ENCODE data around the gene ZNF579. TPM values are rescaled to one million over a fixed set of nuclear protein-coding genes. Genes with fewer than 3 reads are reported as not detected.

ZNF579 gene
- polyA plus RNA-seq, 2 of the 4 experiments (the other 2 are of a cell fraction), result 6.5 to 16.2 TPM

DNA sequence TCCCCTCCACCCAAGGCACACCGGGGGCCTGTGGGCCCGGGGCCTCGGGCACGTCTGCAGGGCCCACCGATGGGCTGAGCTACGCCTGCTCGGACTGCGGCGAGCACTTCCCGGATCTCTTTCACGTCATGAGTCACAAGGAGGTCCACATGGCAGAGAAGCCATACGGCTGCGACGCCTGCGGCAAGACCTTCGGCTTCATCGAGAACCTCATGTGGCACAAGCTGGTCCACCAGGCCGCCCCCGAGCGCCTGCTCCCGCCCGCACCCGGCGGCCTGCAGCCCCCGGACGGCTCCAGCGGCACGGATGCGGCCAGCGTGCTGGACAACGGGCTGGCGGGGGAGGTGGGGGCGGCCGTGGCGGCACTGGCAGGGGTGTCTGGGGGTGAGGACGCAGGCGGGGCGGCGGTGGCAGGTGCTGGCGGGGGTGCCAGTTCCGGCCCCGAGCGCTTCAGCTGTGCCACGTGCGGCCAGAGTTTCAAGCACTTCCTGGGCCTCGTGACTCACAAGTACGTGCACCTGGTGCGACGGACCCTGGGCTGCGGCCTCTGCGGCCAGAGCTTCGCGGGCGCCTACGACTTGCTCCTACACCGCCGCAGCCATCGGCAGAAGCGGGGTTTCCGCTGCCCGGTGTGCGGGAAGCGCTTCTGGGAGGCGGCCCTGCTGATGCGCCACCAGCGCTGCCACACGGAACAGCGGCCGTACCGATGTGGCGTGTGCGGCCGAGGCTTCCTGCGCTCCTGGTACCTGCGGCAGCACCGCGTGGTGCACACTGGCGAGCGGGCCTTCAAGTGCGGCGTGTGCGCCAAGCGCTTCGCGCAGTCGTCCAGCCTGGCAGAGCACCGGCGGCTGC is 35.1 kb upstream of the ZNF579 start:
- TF ChIP-seq MAZ (IDR thresholded peaks at IDR 0.05; ENCODE audit: borderline replicate concordance, low read depth, low read length) (no peak), NR3C1 (IDR thresholded peaks at IDR 0.05) (no peak), POLR2A (IDR thresholded peaks at IDR 0.05; ENCODE audit: low read length) (no peak), SREBF2 (IDR thresholded peaks at IDR 0.05) (no peak), SMC3 (IDR thresholded peaks at IDR 0.05) (no peak), ESRRA (IDR thresholded peaks at IDR 0.05; ENCODE audit: borderline replicate concordance, low read length) (no peak), NFE2L2 (conservative IDR thresholded peaks at IDR 0.05; ENCODE audit: low read length) (no peak), MAFK (IDR thresholded peaks at IDR 0.05; ENCODE audit: partially characterized antibody) (no peak), HDAC2 (IDR thresholded peaks at IDR 0.05) (no peak), TP53 (CRISPR knock-in tag; IDR thresholded peaks at IDR 0.05) (no peak), FOXS1 (CRISPR knock-in tag; IDR thresholded peaks at IDR 0.05) (no peak), JUNB (IDR thresholded peaks at IDR 0.05) (no peak)
- TF ChIP-seq, protein P1, sequence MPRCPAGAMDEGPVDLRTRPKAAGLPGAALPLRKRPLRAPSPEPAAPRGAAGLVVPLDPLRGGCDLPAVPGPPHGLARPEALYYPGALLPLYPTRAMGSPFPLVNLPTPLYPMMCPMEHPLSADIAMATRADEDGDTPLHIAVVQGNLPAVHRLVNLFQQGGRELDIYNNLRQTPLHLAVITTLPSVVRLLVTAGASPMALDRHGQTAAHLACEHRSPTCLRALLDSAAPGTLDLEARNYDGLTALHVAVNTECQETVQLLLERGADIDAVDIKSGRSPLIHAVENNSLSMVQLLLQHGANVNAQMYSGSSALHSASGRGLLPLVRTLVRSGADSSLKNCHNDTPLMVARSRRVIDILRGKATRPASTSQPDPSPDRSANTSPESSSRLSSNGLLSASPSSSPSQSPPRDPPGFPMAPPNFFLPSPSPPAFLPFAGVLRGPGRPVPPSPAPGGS (IDR thresholded peaks at IDR 0.05), result no peak
- TF ChIP-seq, protein P2, sequence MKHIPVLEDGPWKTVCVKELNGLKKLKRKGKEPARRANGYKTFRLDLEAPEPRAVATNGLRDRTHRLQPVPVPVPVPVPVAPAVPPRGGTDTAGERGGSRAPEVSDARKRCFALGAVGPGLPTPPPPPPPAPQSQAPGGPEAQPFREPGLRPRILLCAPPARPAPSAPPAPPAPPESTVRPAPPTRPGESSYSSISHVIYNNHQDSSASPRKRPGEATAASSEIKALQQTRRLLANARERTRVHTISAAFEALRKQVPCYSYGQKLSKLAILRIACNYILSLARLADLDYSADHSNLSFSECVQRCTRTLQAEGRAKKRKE (CRISPR knock-in tag; IDR thresholded peaks at IDR 0.05; ENCODE audit: low read depth), result no peak
- POLR2A ChIA-PET, result no interaction called here
- Histone ChIP-seq H3K27ac (no peak overlapping the region), H3K4me1 (no peaks in the 10 kb centered on the region), H3K9me3 (no peaks in the 10 kb centered on the region), H3K4me2 (no peak overlapping the region), H3K4me3 (no peak overlapping the region)
- DNase-seq (ENCODE audit: low read depth in 1 of 2, low spot score in 1 of 2) (no peak), FAIRE-seq (no peak), ATAC-seq (no peak)
- 97% methylated on average over 76 of the region's 88 CpGs for WGBS (ENCODE audit: missing lambda C conversion rate)
- CTCF ChIA-PET, result interaction anchor here (1.1 to 24.9 kb wide), 6 partner anchors 9 to 148 kb away, joined by 3 to 363 read pairs (median 5); no protein-coding TSS in a partner anchor

- WGBS (ENCODE audit: missing lambda C conversion rate), result 95% methylated on average over 83 of the region's 98 CpGs
- Histone ChIP-seq H3K4me1 (no peaks in the 10 kb centered on the region), H3K4me3 (no peak overlapping the region), H3K27ac (no peak overlapping the region), H3K9me3 (no peaks in the 10 kb centered on the region), H3K4me2 (no peak overlapping the region)
- CTCF ChIA-PET, result interaction anchor here (1.1 to 24.9 kb wide), 6 partner anchors 8 to 147 kb away, joined by 3 to 363 read pairs (median 5); no protein-coding TSS in a partner anchor
- ATAC-seq (no peak), DNase-seq (ENCODE audit: low read depth in 1 of 2, low spot score in 1 of 2) (no peak), FAIRE-seq (no peak)
- POLR2A ChIA-PET, result no interaction called here
- TF ChIP-seq EHMT2 (IDR thresholded peaks at IDR 0.05; ENCODE audit: low read depth), result no peak
- TF ChIP-seq, protein P3, sequence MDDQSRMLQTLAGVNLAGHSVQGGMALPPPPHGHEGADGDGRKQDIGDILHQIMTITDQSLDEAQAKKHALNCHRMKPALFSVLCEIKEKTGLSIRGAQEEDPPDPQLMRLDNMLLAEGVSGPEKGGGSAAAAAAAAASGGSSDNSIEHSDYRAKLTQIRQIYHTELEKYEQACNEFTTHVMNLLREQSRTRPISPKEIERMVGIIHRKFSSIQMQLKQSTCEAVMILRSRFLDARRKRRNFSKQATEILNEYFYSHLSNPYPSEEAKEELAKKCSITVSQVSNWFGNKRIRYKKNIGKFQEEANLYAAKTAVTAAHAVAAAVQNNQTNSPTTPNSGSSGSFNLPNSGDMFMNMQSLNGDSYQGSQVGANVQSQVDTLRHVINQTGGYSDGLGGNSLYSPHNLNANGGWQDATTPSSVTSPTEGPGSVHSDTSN (IDR thresholded peaks at IDR 0.05), result no peak
- TF ChIP-seq BHLHE40 (IDR thresholded peaks at IDR 0.05; ENCODE audit: low read depth, low read length), result no peak
- TF ChIP-seq JUNB (IDR thresholded peaks at IDR 0.05), result no peak
- no peak for TF ChIP-seq HOXB13 (CRISPR knock-in tag; IDR thresholded peaks at IDR 0.05; ENCODE audit: low read depth)
- TF ChIP-seq POLR2A (IDR thresholded peaks at IDR 0.05; ENCODE audit: low read length), result no peak
- no peak for TF ChIP-seq SREBF2 (IDR thresholded peaks at IDR 0.05)
- TF ChIP-seq NPAS2 (CRISPR knock-in tag; IDR thresholded peaks at IDR 0.05; ENCODE audit: borderline replicate concordance), result no peak
- no peak for TF ChIP-seq CHD4 (IDR thresholded peaks at IDR 0.05; ENCODE audit: borderline replicate concordance)
- TF ChIP-seq KDM5A (IDR thresholded peaks at IDR 0.05), result no peak
- TF ChIP-seq RAD21 (conservative IDR thresholded peaks at IDR 0.05 in 1 of 2, IDR thresholded peaks at IDR 0.05 in 1 of 2), result no peak
- no peak for TF ChIP-seq MAZ (IDR thresholded peaks at IDR 0.05; ENCODE audit: borderline replicate concordance, low read depth, low read length)
- no peak for TF ChIP-seq ELK1 (IDR thresholded peaks at IDR 0.05; ENCODE audit: low read depth, low read length)
- no peak for TF ChIP-seq CHD2 (IDR thresholded peaks at IDR 0.05; ENCODE audit: low read length, partially characterized antibody)
- no peak for TF ChIP-seq TFCP2L1 (CRISPR knock-in tag; IDR thresholded peaks at IDR 0.05)
- TF ChIP-seq ZFP36 (IDR thresholded peaks at IDR 0.05; ENCODE audit: borderline replicate concordance, partially characterized antibody), result no peak
- TF ChIP-seq MYC (IDR thresholded peaks at IDR 0.05; ENCODE audit: borderline replicate concordance, low read length), result no peak
- no peak for TF ChIP-seq REST (IDR thresholded peaks at IDR 0.05)
- TF ChIP-seq SMC3 (IDR thresholded peaks at IDR 0.05), result no peak
Measured at GRCh38 chr19:55614711-55615542, 34.3 kb upstream of the ZNF579 start.

All from A549 (cell line).